HL-60 (cell line): ENCODE data around the gene GSAP.

ENCODE experiments used
- GABPA ChIP-seq: IDR thresholded peaks from 2 replicates; pipeline ENCODE4 v1.6.1; 2012; ENCODE audit warnings: low read depth
- POLR2AphosphoS5 ChIP-seq: IDR thresholded peaks from 2 replicates; pipeline ENCODE4 v1.6.1; 2012; ENCODE audit warnings: low read depth
- TF ChIP-seq, protein P1 (sequence below): IDR thresholded peaks from one replicate; pipeline ENCODE4 v1.5.1; 2011; ENCODE audit warnings: low read length, control low read depth, inconsistent platforms; ENCODE audit not compliant: insufficient read depth
- TF ChIP-seq, protein P2 (sequence below): IDR thresholded peaks from 2 replicates; pipeline ENCODE4 v1.6.1; 2012; ENCODE audit warnings: low read depth; ENCODE audit not compliant: insufficient replicate concordance

GRCh38 chr7:77439572-77439971 is 23.4 kb upstream of the GSAP start:
- TF ChIP-seq, protein P1, sequence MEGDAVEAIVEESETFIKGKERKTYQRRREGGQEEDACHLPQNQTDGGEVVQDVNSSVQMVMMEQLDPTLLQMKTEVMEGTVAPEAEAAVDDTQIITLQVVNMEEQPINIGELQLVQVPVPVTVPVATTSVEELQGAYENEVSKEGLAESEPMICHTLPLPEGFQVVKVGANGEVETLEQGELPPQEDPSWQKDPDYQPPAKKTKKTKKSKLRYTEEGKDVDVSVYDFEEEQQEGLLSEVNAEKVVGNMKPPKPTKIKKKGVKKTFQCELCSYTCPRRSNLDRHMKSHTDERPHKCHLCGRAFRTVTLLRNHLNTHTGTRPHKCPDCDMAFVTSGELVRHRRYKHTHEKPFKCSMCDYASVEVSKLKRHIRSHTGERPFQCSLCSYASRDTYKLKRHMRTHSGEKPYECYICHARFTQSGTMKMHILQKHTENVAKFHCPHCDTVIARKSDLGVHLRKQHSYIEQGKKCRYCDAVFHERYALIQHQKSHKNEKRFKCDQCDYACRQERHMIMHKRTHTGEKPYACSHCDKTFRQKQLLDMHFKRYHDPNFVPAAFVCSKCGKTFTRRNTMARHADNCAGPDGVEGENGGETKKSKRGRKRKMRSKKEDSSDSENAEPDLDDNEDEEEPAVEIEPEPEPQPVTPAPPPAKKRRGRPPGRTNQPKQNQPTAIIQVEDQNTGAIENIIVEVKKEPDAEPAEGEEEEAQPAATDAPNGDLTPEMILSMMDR = peak; percentile 24
- TF ChIP-seq, protein P2, sequence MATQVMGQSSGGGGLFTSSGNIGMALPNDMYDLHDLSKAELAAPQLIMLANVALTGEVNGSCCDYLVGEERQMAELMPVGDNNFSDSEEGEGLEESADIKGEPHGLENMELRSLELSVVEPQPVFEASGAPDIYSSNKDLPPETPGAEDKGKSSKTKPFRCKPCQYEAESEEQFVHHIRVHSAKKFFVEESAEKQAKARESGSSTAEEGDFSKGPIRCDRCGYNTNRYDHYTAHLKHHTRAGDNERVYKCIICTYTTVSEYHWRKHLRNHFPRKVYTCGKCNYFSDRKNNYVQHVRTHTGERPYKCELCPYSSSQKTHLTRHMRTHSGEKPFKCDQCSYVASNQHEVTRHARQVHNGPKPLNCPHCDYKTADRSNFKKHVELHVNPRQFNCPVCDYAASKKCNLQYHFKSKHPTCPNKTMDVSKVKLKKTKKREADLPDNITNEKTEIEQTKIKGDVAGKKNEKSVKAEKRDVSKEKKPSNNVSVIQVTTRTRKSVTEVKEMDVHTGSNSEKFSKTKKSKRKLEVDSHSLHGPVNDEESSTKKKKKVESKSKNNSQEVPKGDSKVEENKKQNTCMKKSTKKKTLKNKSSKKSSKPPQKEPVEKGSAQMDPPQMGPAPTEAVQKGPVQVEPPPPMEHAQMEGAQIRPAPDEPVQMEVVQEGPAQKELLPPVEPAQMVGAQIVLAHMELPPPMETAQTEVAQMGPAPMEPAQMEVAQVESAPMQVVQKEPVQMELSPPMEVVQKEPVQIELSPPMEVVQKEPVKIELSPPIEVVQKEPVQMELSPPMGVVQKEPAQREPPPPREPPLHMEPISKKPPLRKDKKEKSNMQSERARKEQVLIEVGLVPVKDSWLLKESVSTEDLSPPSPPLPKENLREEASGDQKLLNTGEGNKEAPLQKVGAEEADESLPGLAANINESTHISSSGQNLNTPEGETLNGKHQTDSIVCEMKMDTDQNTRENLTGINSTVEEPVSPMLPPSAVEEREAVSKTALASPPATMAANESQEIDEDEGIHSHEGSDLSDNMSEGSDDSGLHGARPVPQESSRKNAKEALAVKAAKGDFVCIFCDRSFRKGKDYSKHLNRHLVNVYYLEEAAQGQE = no peak
- TF ChIP-seq POLR2AphosphoS5 = no peak
- no peak for TF ChIP-seq GABPA
